Activated CD8-positive, alpha-beta T cell treated with anti-CD3 and anti-CD28 coated beads for 36 hours (primary cell): ENCODE data around the gene PDE6A. TPM values are rescaled to one million over a fixed set of nuclear protein-coding genes. Genes with fewer than 3 reads are reported as not detected.
"Not testable (repeated sequence)": the region's sequence is repeated elsewhere in the genome, so short reads cannot be mapped to it uniquely, and the experiment has no call there.

Experiments used
- ATAC-seq: fragments of 200-7000 bp; cut with Tn5 transposase; one replicate; pipeline ENCODE4 v1.10.0; 2021; ENCODE audit warnings: mild to moderate bottlenecking, moderate library complexity
- CTCF ChIA-PET: fragments of 350-600 bp; sonication (Branson Sonifier 250); formaldehyde crosslinking; loops from one replicate; lab custom pipeline; 2021; ENCODE audit warnings: antibody characterized with exemption; lab: Charles Lee
- POLR2A ChIA-PET: fragments of 350-600 bp; sonication (Branson Sonifier 250); formaldehyde crosslinking; loops from one replicate; lab custom pipeline; 2021; ENCODE audit warnings: antibody characterized with exemption; lab: Charles Lee
- DNase-seq: peaks from one replicate; pipeline ENCODE4 v3.0.0-alpha.2; 2020
- H3K27ac Mint-ChIP-seq: one replicate; pipeline ENCODE4 v1.8.0; 2021; ENCODE audit warnings: mild to moderate bottlenecking, mixed read lengths
- H3K27me3 Mint-ChIP-seq: one replicate; pipeline ENCODE4 v1.8.0; 2021; ENCODE audit warnings: mixed read lengths
- H3K36me3 Mint-ChIP-seq: one replicate; pipeline ENCODE4 v1.8.0; 2021; ENCODE audit warnings: low read depth, mixed read lengths
- H3K4me1 Mint-ChIP-seq: one replicate; pipeline ENCODE4 v1.8.0; 2021; ENCODE audit warnings: low read depth, mixed read lengths
- H3K4me3 Mint-ChIP-seq: one replicate; pipeline ENCODE4 v1.8.0; 2021; ENCODE audit warnings: mild to moderate bottlenecking, moderate library complexity, mixed read lengths
- H3K9me3 Mint-ChIP-seq: one replicate; pipeline ENCODE4 v1.8.0; 2021; ENCODE audit warnings: mixed read lengths
- CTCF ChIP-seq: fragments of 200-600 bp; IDR thresholded peaks from one replicate; pipeline ENCODE4 v1.8.0; 2022; ENCODE audit warnings: antibody characterized with exemption, mild to moderate bottlenecking
- intact Hi-C: fragments of 100-400 bp; cut with micrococcal nuclease; formaldehyde crosslinking; loops from one replicate; pipeline ENCODE4 v1.10.0; 2022
- total RNA-seq, 2 experiments: library from RNA; stranded (reverse); gene quantifications; one replicate each; pipeline ENCODE4 v1.2.3, GENCODE V29; 2021

The PDE6A gene
- total RNA-seq, 2 experiments from 2014 or later = not detected

GRCh38 chr5:149881069-149881622, 63.4 kb downstream of the PDE6A start:
- ChIA-PET CTCF (no interaction called here), POLR2A (no interaction called here)
- ATAC-seq (no peak), DNase-seq (no peak)
- Mint-ChIP-seq H3K27me3 (peaks cover 5% of the 10 kb centered on the region), H3K9me3 (peaks cover 4% of the 10 kb centered on the region), H3K4me1 (no peaks in the 10 kb centered on the region), H3K4me3 (no peak overlapping the region), H3K36me3 (no peaks in the 10 kb centered on the region), H3K27ac (no peak overlapping the region)
- TF ChIP-seq CTCF = no peak
- intact Hi-C loops = no loop called here

GRCh38 chr5:149879593-149879992, 65.0 kb downstream of the PDE6A start:
- H3K4me3 Mint-ChIP-seq = not testable (repeated sequence)

GRCh38 chr5:149878371-149878770, 66.2 kb downstream of the PDE6A start:
- DNase-seq (no peak), ATAC-seq (no peak)
- no peak for TF ChIP-seq CTCF
- CTCF ChIA-PET = no interaction called here
- H3K36me3 Mint-ChIP-seq = no peaks in the 10 kb centered on the region
- no peak overlapping the region for H3K4me3 Mint-ChIP-seq
- H3K27ac Mint-ChIP-seq = no peak overlapping the region
- POLR2A ChIA-PET = no interaction called here
- intact Hi-C loops = no loop called here
- H3K9me3 Mint-ChIP-seq = peaks cover 4% of the 10 kb centered on the region
- no peaks in the 10 kb centered on the region for H3K4me1 Mint-ChIP-seq
- peaks cover 5% of the 10 kb centered on the region for H3K27me3 Mint-ChIP-seq

More at GRCh38 chr5:149879593-149879992, 65.0 kb downstream of the PDE6A start:
- H3K4me1 Mint-ChIP-seq, CTCF ChIA-PET, ATAC-seq, H3K36me3 Mint-ChIP-seq, H3K27me3 Mint-ChIP-seq, DNase-seq, POLR2A ChIA-PET, intact Hi-C loops, H3K9me3 Mint-ChIP-seq, H3K27ac Mint-ChIP-seq: not testable (repeated sequence)

GRCh38 chr5:149873896-149874295, 70.7 kb downstream of the PDE6A start:
- Mint-ChIP-seq H3K4me3 (no peak overlapping the region), H3K4me1 (no peaks in the 10 kb centered on the region), H3K27ac (no peak overlapping the region), H3K9me3 (no peaks in the 10 kb centered on the region), H3K27me3 (no peaks in the 10 kb centered on the region), H3K36me3 (no peaks in the 10 kb centered on the region)
- ChIA-PET CTCF (interaction anchor here (1.2 to 1.5 kb wide), 2 partner anchors 40 to 89 kb away, joined by 4 to 5 read pairs; no protein-coding TSS in a partner anchor), POLR2A (interaction anchor here (1.7 kb wide), 1 partner anchor 12 kb away, joined by 4 read pairs; no protein-coding TSS in a partner anchor)
- no peak for TF ChIP-seq CTCF
- intact Hi-C loops = no loop called here
- no peak for ATAC-seq
- no peak for DNase-seq

- ChIA-PET POLR2A (no interaction called here), CTCF (interaction anchor here (1.0 to 1.5 kb wide), 2 partner anchors 11 to 38 kb away, joined by 4 read pairs; no protein-coding TSS in a partner anchor)
- ATAC-seq (no peak), DNase-seq (no peak)
- no peaks in the 10 kb centered on the region for H3K27me3 Mint-ChIP-seq
- no peaks in the 10 kb centered on the region for H3K36me3 Mint-ChIP-seq
- H3K4me3 Mint-ChIP-seq = no peak overlapping the region
- intact Hi-C loops = no loop called here
- no peak overlapping the region for H3K27ac Mint-ChIP-seq
- H3K4me1 Mint-ChIP-seq = no peaks in the 10 kb centered on the region
- no peak for TF ChIP-seq CTCF
- H3K9me3 Mint-ChIP-seq = no peaks in the 10 kb centered on the region
Measured at GRCh38 chr5:149872351-149873040, 72.1 kb downstream of the PDE6A start.
